HepG2 (cell line): ENCODE results near the gene STK11. TPM values are rescaled to one million over a fixed set of nuclear protein-coding genes. Genes with fewer than 3 reads are reported as not detected.

Experiments
- ATAC-seq: fragments of 200-7000 bp; cut with Tn5 transposase; 3 replicates; pipeline ENCODE4 v1.9.1; 2020; ENCODE audit warnings: mild to moderate bottlenecking, moderate library complexity
- BruUV-seq: library from RNA; stranded (reverse); fragments of 400-500 nt; replicated peaks from 2 replicates; lab custom pipeline; 2021; lab: Mats Ljungman, UMichigan
- CTCF ChIA-PET: fragments of 300-600 bp; formaldehyde crosslinking; extraction: SDS; loops from one replicate; lab custom pipeline; 2021; ENCODE audit warnings: low total read pairs, inconsistent platforms, low intra/inter-chr PET ratio; lab: Yijun Ruan, JAX
- POLR2A ChIA-PET: fragments of 350-600 bp; sonication (Branson Sonifier 250); formaldehyde crosslinking; loops from one replicate; lab custom pipeline; 2020; ENCODE audit warnings: antibody characterized with exemption, inconsistent platforms; lab: Yijun Ruan, JAX
- DNase-seq: peaks from one replicate; pipeline ENCODE4 v3.0.0-alpha.2; 2015; ENCODE audit warnings: low spot score
- FAIRE-seq: peaks from 3 replicates; lab custom pipeline; 2011; peaks lifted over from hg19 to GRCh38; lab: Jason Lieb, UNC
- H2AFZ ChIP-seq: one replicate; pipeline ENCODE4 v1.6.1; 2011; ENCODE audit warnings: low read length, inconsistent platforms
- H3K27ac ChIP-seq: fragments of 300-600 bp; 3 replicates; pipeline ENCODE4 v1.8.0; 2011; ENCODE audit warnings: mixed run types, mild to moderate bottlenecking, mixed read lengths, low read length, inconsistent platforms; ENCODE audit not compliant: insufficient read depth; ENCODE audit errors: extremely low read length
- H3K27me3 ChIP-seq, 2 experiments: fragments of 200-600 bp in 1 of 2; 2 replicates in 1 of 2; 3 replicates in 1 of 2; pipeline versions ENCODE4 v1.6.0 to v1.8.0; 2011; ENCODE audit warnings: low read length in 2 of 2, mild to moderate bottlenecking in 2 of 2, moderate library complexity in 2 of 2, inconsistent platforms in 1 of 2; ENCODE audit not compliant: insufficient read depth in 2 of 2, control insufficient read depth in 1 of 2
- H3K36me3 ChIP-seq, 2 experiments: fragments of 200-600 bp in 1 of 2; replicated peaks in 1 of 2; 2 replicates in 1 of 2; 3 replicates in 1 of 2; pipeline versions ENCODE4 v1.5.1 to v1.8.0; 2011; ENCODE audit warnings: low read length in 2 of 2, inconsistent platforms in 1 of 2; ENCODE audit not compliant: insufficient read depth in 2 of 2, control insufficient read depth in 1 of 2
- H3K4me1 ChIP-seq: 2 replicates; pipeline ENCODE4 v1.5.1; 2012; ENCODE audit warnings: low read length, inconsistent platforms; ENCODE audit not compliant: insufficient read depth
- H3K4me2 ChIP-seq: 2 replicates; pipeline ENCODE4 v1.6.0; 2011; ENCODE audit warnings: low read depth, low read length, inconsistent platforms
- H3K4me3 ChIP-seq, 3 experiments: fragments of 200-600 bp in 1 of 3; sonication (generic), shearing (Covaris generic) in 1 of 3; replicated peaks in 1 of 3; 2 replicates each; pipeline ENCODE4 v1.5.1; 2011 to 2016; ENCODE audit warnings: low read length in 3 of 3, inconsistent platforms in 2 of 3, low read depth in 2 of 3, mild to moderate bottlenecking in 2 of 3, control low read depth in 1 of 3, mixed read lengths in 1 of 3; ENCODE audit not compliant: insufficient read depth in 1 of 3
- H3K79me2 ChIP-seq: one replicate; pipeline ENCODE4 v1.6.1; 2011; ENCODE audit warnings: low read length, inconsistent platforms; ENCODE audit not compliant: insufficient read depth
- H3K9ac ChIP-seq: 2 replicates; pipeline ENCODE4 v1.6.0; 2011; ENCODE audit warnings: mild to moderate bottlenecking, low read depth, low read length, inconsistent platforms; ENCODE audit not compliant: insufficient read depth
- H3K9me3 ChIP-seq: 2 replicates; pipeline ENCODE4 v1.5.1; 2012; ENCODE audit warnings: mild to moderate bottlenecking, low read length
- H4K20me1 ChIP-seq: 2 replicates; pipeline ENCODE4 v1.6.0; 2011; ENCODE audit warnings: inconsistent platforms, mild to moderate bottlenecking, low read length, moderate library complexity; ENCODE audit not compliant: insufficient read depth
- CBFB ChIP-seq: sonication (generic); formaldehyde crosslinking; IDR thresholded peaks from 2 replicates; pipeline ENCODE4 v1.4.0; 2020; ENCODE audit warnings: missing genetic modification reagents
- CBX2 ChIP-seq, 2 experiments: fragments of 200-600 bp in 1 of 2; sonication (generic); formaldehyde crosslinking in 1 of 2; IDR thresholded peaks; 2 replicates each; pipeline versions ENCODE4 v1.7.0 to v1.8.1; 2018 to 2022; ENCODE audit warnings: low read depth in 2 of 2, low read length in 1 of 2, mild to moderate bottlenecking in 1 of 2, missing genetic modification reagents in 1 of 2
- EZH2 ChIP-seq: conservative IDR thresholded peaks from 2 replicates; pipeline ENCODE4 v1.6.1; 2012; ENCODE audit warnings: mild to moderate bottlenecking, low read depth, low read length, moderate library complexity
- NAIF1 ChIP-seq: sonication (generic); formaldehyde crosslinking; IDR thresholded peaks from 2 replicates; pipeline ENCODE4 v1.5.0; 2020; ENCODE audit warnings: mild to moderate bottlenecking, missing genetic modification reagents, borderline replicate concordance
- NPAS2 ChIP-seq: sonication (generic); formaldehyde crosslinking; IDR thresholded peaks from 2 replicates; pipeline ENCODE4 v1.8.0; 2022; ENCODE audit warnings: mild to moderate bottlenecking, missing genetic modification reagents, borderline replicate concordance
- NRL ChIP-seq: sonication (generic); formaldehyde crosslinking; IDR thresholded peaks from 2 replicates; pipeline ENCODE4 v1.5.0; 2020; ENCODE audit warnings: missing genetic modification reagents, mild to moderate bottlenecking, moderate library complexity, borderline replicate concordance
- ONECUT2 ChIP-seq: sonication (generic); formaldehyde crosslinking; IDR thresholded peaks from 2 replicates; pipeline ENCODE4 v1.4.0; 2020; ENCODE audit warnings: missing genetic modification reagents
- POLR2G ChIP-seq: fragments of 200-400 bp; formaldehyde crosslinking; IDR thresholded peaks from 2 replicates; pipeline ENCODE4 v1.6.1; 2018; ENCODE audit warnings: mild to moderate bottlenecking, low read depth, low read length, moderate library complexity
- SMAD3 ChIP-seq: sonication (generic); formaldehyde crosslinking; IDR thresholded peaks from 2 replicates; pipeline ENCODE4 v1.4.0; 2020; ENCODE audit warnings: missing genetic modification reagents
- TERF1 ChIP-seq: sonication (generic); formaldehyde crosslinking; IDR thresholded peaks from 2 replicates; pipeline ENCODE4 v1.8.0; 2022; ENCODE audit warnings: mild to moderate bottlenecking, missing genetic modification reagents, moderate library complexity
- ZNF17 ChIP-seq: sonication (generic); formaldehyde crosslinking; IDR thresholded peaks from 2 replicates; pipeline ENCODE4 v1.5.0; 2020; ENCODE audit warnings: mild to moderate bottlenecking, missing genetic modification reagents
- ZNF264 ChIP-seq: sonication (generic); formaldehyde crosslinking; IDR thresholded peaks from 2 replicates; pipeline ENCODE4 v1.4.0; 2020; ENCODE audit warnings: missing genetic modification reagents
- ZNF337 ChIP-seq: sonication (generic); formaldehyde crosslinking; IDR thresholded peaks from 2 replicates; pipeline ENCODE4 v1.5.1; 2020; ENCODE audit warnings: missing genetic modification reagents, low read depth, mild to moderate bottlenecking, borderline replicate concordance
- ZNF503 ChIP-seq: sonication (generic); formaldehyde crosslinking; IDR thresholded peaks from 2 replicates; pipeline ENCODE4 v1.4.0; 2020; ENCODE audit warnings: missing genetic modification reagents
- ZNF83 ChIP-seq: sonication (generic); formaldehyde crosslinking; IDR thresholded peaks from 2 replicates; pipeline ENCODE4 v1.4.0; 2020; ENCODE audit warnings: missing genetic modification reagents, mild to moderate bottlenecking, borderline replicate concordance
- ZSCAN25 ChIP-seq: sonication (generic); formaldehyde crosslinking; IDR thresholded peaks from 2 replicates; pipeline ENCODE4 v1.8.0; 2022; ENCODE audit warnings: mild to moderate bottlenecking, missing genetic modification reagents
- ZXDC ChIP-seq: sonication (generic); formaldehyde crosslinking; IDR thresholded peaks from 2 replicates; pipeline ENCODE4 v1.5.0; 2020; ENCODE audit warnings: mild to moderate bottlenecking, missing genetic modification reagents
- WGBS: methylation state at CpG from one replicate; pipeline ENCODE4 v1.1.6; 2017; ENCODE audit warnings: low lambda C conversion rate; 5-methylcytosine and 5-hydroxymethylcytosine counted together
- in situ Hi-C: cut with HindIII; loops from 2 replicates; pipeline ENCODE4 v1.10.0; 2017; ENCODE audit warnings: low pct_unique_long_range_greater_than_20kb; ENCODE audit not compliant: extremely low pct_ligation_motif_present
- intact Hi-C: fragments of 100-400 bp; cut with micrococcal nuclease; formaldehyde crosslinking; loops from one replicate; pipeline ENCODE4 v1.10.0; 2022; ENCODE audit not compliant: unreplicated experiment
- polyA plus RNA-seq, 8 experiments: library from polyadenylated mRNA; depleted of rRNA in 3 of 8; stranded (reverse) in 7 of 8; unstranded in 1 of 8; fragments of >200 nt; fragmentation: Illumina TruSeq in 4 of 8; extraction: Trizol in 4 of 8; gene quantifications; 2 replicates each; pipeline versions ENCODE4 v1.2.1 to v1.2.3, GENCODE V29; 2011 to 2016; ENCODE audit warnings: low read depth in 4 of 8, missing spikeins in 1 of 8, mixed read lengths in 1 of 8; ENCODE audit not compliant: insufficient read depth in 1 of 8
- total RNA-seq, 5 experiments: library from RNA; depleted of rRNA; stranded (reverse); fragments of >200 nt; fragmentation: Illumina TruSeq; extraction: Trizol; gene quantifications; 2 replicates each; pipeline ENCODE4 v1.2.3, GENCODE V29; 2016; ENCODE audit warnings: low read depth in 1 of 5

The STK11 gene
- total and polyA plus RNA-seq, 2 of the 13 experiments (the other 11 are each of a cell fraction or from before 2014, with no cell fraction given) = 27.5 to 43.6 TPM

GRCh38 chr19:1238369-1239303, 33.1 kb downstream of the STK11 start:
- FAIRE-seq (no peak), DNase-seq (no peak), ATAC-seq (peak; percentile 4)
- in situ Hi-C loops (no loop called here), intact Hi-C loops (no loop called here)
- no TSS peak for BruUV-seq
- peak overlapping the region; percentile 59 to 77 (median 77); a peak in 5 of 6 replicates for H3K4me3 ChIP-seq
- peaks cover 0 to 1% of the 10 kb centered on the region in 2 experiments; a peak in 1 of 5 replicates for H3K36me3 ChIP-seq
- H3K9ac ChIP-seq = peak overlapping the region; percentile 63; the same call in 1 of the 2 replicates
- no peak overlapping the region for H2AFZ ChIP-seq
- POLR2A ChIA-PET = interaction anchor here (0.6 to 10.1 kb wide), 10 partner anchors 13 to 775 kb away, joined by 3 to 469 read pairs (median 4); partner anchors contain the start of gene CIRBP
- no peaks in the 10 kb centered on the region for H4K20me1 ChIP-seq
- peaks cover 17% of the 10 kb centered on the region for H3K79me2 ChIP-seq
- peaks cover 38% of the 10 kb centered on the region for H3K4me1 ChIP-seq
- H3K27me3 ChIP-seq = no peaks in the 10 kb centered on the region
- CTCF ChIA-PET = no interaction called here
- H3K27ac ChIP-seq = peak overlapping the region; percentile 7
- 21% methylated on average over 28 of the region's 34 CpGs for WGBS
- peak overlapping the region; percentile 91 for H3K4me2 ChIP-seq
- H3K9me3 ChIP-seq = no peaks in the 10 kb centered on the region
- TF ChIP-seq TERF1 (no peak), SMAD3 (CRISPR knock-in tag) (no peak), ZNF17 (CRISPR knock-in tag) (no peak), ZNF503 (CRISPR knock-in tag) (no peak), ZNF264 (no peak), POLR2G (no peak), CBFB (CRISPR knock-in tag) (no peak), EZH2 (no peak), ZNF337 (no peak), CBX2 (IDR thresholded peaks at IDR 0.05; ENCODE audit: low read depth, low read length) (no peak), CBX2 (CRISPR knock-in tag; IDR thresholded peaks at IDR 0.05; ENCODE audit: low read depth) (no peak), ZNF83 (CRISPR knock-in tag) (no peak), NAIF1 (CRISPR knock-in tag) (no peak), NPAS2 (CRISPR knock-in tag) (no peak), ZSCAN25 (CRISPR knock-in tag) (no peak), ZXDC (CRISPR knock-in tag) (no peak), NRL (CRISPR knock-in tag) (peak; percentile 84), ONECUT2 (CRISPR knock-in tag) (no peak)
